GM13977 (cell line): Measurements from ENCODE around the gene ZRANB3.
"Not testable (repeated sequence)": the region's sequence is repeated elsewhere in the genome, so short reads cannot be mapped to it uniquely, and the experiment has no call there.

Source experiments
- DNase-seq: peaks from one replicate; pipeline ENCODE4 v3.0.0; 2012; ENCODE audit warnings: low spot score
- CTCF ChIP-seq: IDR thresholded peaks from 2 replicates; pipeline ENCODE4 v1.5.1; 2012; ENCODE audit warnings: mild to moderate bottlenecking, control low read depth; ENCODE audit not compliant: insufficient read depth; ENCODE audit errors: extremely low read depth, missing control alignments
- in situ Hi-C: fragments of 300-500 bp; cut with MboI; formaldehyde crosslinking; loops from one replicate; pipeline ENCODE4 v1.12.0; 2022; ENCODE audit warnings: low sequenced_read_pairs, low pct_unique_long_range_greater_than_20kb, mixed read lengths, inconsistent platforms; ENCODE audit not compliant: unreplicated experiment

Gene ZRANB3

DNA sequence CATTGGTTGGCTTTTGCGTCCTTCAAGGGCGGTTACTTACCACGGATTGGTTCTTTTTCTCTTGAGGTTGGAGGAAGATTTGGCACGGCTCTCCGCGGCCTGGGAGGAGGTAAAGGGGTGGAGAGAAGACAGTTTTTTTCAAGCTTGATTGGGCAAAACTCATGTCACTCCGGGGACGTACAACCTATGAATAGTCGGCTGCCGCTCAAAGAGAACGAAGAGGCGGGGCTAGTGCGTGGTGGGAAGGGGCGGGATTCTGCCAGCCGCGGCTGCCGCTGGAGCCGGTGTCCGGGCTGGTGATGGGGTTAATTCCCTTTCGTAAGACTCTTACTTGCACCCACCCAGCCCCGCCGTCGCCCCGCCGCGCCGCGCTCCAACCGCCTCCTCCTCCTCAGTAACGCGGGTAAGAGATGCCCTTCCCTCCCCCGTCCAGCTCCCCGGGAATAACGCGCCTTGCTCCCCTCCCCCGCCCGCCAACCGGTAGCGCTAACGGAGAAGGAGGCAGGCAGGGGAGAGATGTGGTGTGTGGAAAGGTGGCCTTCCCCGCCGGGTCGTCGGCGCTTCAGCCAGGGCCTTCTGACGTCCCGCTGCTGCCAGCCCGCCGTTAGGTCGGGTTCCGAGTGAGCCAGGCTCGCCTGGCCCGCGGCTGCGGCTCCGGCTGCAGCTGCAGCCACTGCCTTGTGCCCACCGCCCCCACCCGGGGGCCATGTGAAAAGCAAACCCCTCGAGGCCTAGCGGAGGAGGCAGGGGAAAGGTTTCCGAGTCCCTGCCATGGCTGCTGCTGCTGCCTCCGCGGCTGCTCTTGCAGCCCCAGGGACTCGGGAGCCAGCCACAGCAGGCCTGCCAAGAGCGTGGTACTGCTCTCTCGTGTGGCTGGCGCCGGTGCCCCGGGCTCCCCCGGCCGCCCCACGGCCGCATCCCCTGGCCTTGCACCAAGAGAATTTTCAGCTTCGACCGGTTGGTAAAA is 496 bp upstream of the ZRANB3 start, which contains the start of gene R3HDM1:
Gene R3HDM1, plus strand, starts transcription at position 254 of the 967 bp plus-strand sequence. CDS start 73,362 bp downstream, outside the sequence.
- peak; percentile 98 for DNase-seq

GRCh38 chr2:135528006-135528405 is 3.0 kb downstream of the ZRANB3 start:
- TF ChIP-seq CTCF: no peak
- DNase-seq: no peak
- in situ Hi-C loops: no loop called here

More for the DNA sequence above, 496 bp upstream of the ZRANB3 start, which contains the start of gene R3HDM1:
- TF ChIP-seq CTCF: peak; percentile 46
- in situ Hi-C loops: no loop called here

DNA sequence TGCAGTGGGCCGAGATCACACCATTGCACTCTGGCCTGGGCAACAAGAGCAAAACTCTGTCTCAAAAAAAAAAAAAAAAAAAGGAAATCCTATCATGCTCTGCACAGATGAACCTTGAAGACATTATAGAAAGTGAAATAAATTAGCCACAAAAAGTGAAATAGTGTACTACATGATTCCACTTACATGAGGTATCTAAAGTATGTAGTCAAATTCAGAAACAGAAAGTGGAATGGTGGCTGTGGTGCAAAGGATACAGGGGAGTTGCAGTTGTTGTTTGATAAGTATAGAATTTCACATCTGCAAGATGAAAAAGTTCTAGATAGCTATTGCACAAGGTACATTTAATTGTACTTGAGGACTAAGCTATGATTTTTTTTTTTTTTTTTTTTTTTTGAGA is 5.2 kb downstream of the ZRANB3 start:
- in situ Hi-C loops: no loop called here
- no peak for DNase-seq
- TF ChIP-seq CTCF: no peak

- no peak for DNase-seq
- TF ChIP-seq CTCF: no peak
- in situ Hi-C loops: no loop called here
Observed at GRCh38 chr2:135512099-135512498, 18.9 kb downstream of the ZRANB3 start.

DNA sequence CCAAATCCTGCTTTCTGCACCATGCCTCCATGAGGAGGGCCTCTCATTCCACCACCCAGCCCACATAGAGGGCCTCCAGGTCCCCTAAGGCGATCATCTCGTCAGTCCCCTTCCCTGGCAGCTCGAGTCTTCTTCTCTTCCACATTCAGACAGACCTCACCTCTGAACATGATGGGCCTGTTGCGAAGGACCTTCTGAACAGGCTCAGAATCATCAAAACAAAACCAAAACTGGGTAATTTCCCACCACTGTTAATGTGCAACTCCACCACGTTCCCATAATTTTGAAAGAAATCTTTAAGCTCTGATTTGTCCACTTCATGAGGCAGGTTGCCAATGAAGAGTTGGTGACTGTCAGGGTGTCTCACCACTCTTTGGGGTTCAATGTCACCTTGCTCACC is 20.4 kb downstream of the ZRANB3 start:
- TF ChIP-seq CTCF: no peak
- in situ Hi-C loops: no loop called here

DNA sequence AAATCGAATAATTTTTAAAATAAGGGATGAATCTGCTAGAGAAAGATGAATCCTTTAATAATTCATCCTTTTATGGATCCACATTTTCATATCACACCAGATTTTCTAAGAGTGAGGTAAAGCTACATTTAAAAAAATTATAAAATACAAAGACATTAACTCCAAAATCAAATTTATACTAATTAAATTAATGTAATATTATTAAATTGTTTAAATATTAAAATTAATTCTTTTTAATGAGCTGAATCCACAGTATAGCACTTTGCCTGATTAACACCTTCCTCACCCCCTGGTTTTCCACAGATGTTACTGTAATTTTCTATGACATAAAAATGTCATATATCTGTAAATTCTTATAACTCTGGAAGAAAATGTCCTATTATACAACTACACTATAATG is 26.2 kb downstream of the ZRANB3 start:
- no peak for DNase-seq
- in situ Hi-C loops: no loop called here
- TF ChIP-seq CTCF: no peak

More for the DNA sequence above, 20.4 kb downstream of the ZRANB3 start:
- no peak for DNase-seq

- DNase-seq, in situ Hi-C loops: not testable (repeated sequence)
Observed at GRCh38 chr2:135498588-135498987, 32.4 kb downstream of the ZRANB3 start.
